ENCODE data around the gene ADCY2. TPM values are rescaled to one million over a fixed set of nuclear protein-coding genes. Genes with fewer than 3 reads are reported as not detected.

ADCY2 gene
- total RNA-seq, 1 donor from 2014 or later, result 0.59 TPM

- peaks cover 6% of the 10 kb centered on the region for H3K27me3 ChIP-seq (ENCODE audit: low read depth)
- no peak overlapping the region for H3K27ac ChIP-seq
- intact Hi-C loops (cut with DNase I), result no loop called here
- ATAC-seq, result no peak
- no peaks in the 10 kb centered on the region for H3K4me1 ChIP-seq
- H3K4me3 ChIP-seq, result no peak overlapping the region
- TF ChIP-seq CTCF (IDR thresholded peaks at IDR 0.05), result no peak
- H3K36me3 ChIP-seq, result no peaks in the 10 kb centered on the region
- no peaks in the 10 kb centered on the region for H3K9me3 ChIP-seq
- no peak for DNase-seq
Observed at GRCh38 chr5:7842531-7842930, 446.6 kb downstream of the ADCY2 start.

DNA sequence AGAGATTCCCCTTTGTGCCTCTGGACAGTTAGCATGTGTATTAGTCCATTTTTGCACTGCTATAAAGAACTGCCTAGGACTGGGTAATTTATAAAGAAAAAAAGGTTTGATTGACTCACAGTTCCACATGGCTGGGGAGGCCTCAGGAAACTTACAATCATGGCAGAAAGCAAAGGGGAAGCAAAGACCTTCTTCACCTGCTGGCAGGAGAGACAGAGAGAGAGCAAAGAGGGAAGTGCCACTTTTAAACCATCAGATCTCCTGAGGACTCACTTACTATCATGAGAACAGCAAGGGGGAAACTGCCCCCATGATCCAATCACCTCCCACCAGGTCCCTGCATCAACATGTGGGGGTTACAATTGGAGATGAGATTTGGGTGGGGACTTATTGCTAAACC is 449.0 kb downstream of the ADCY2 start:
- no peak overlapping the region for H3K27ac ChIP-seq
- H3K36me3 ChIP-seq, result no peaks in the 10 kb centered on the region
- H3K9me3 ChIP-seq, result no peaks in the 10 kb centered on the region
- ATAC-seq, result no peak
- peaks cover 22% of the 10 kb centered on the region for H3K27me3 ChIP-seq (ENCODE audit: low read depth)
- no peak for DNase-seq
- TF ChIP-seq CTCF (IDR thresholded peaks at IDR 0.05), result no peak
- intact Hi-C loops (cut with DNase I), result no loop called here
- H3K4me1 ChIP-seq, result peaks cover 5% of the 10 kb centered on the region
- no peak overlapping the region for H3K4me3 ChIP-seq

- H3K4me3 ChIP-seq, result no peak overlapping the region
- H3K27ac ChIP-seq, result no peak overlapping the region
- ATAC-seq (no peak), DNase-seq (no peak)
- H3K9me3 ChIP-seq, result no peaks in the 10 kb centered on the region
- no peak for TF ChIP-seq CTCF (IDR thresholded peaks at IDR 0.05)
- H3K4me1 ChIP-seq, result peaks cover 9% of the 10 kb centered on the region
- H3K36me3 ChIP-seq, result no peaks in the 10 kb centered on the region
- intact Hi-C loops (cut with DNase I), result no loop called here
- H3K27me3 ChIP-seq (ENCODE audit: low read depth), result peaks cover 22% of the 10 kb centered on the region
Observed at GRCh38 chr5:7845557-7845956, 449.6 kb downstream of the ADCY2 start.

GRCh38 chr5:7846327-7846726 is 450.4 kb downstream of the ADCY2 start:
- no peak for ATAC-seq

GRCh38 chr5:7848296-7848695 is 452.4 kb downstream of the ADCY2 start:
- DNase-seq, result no peak
- no peak for TF ChIP-seq CTCF (IDR thresholded peaks at IDR 0.05)
- Histone ChIP-seq H3K9me3 (no peaks in the 10 kb centered on the region), H3K27ac (no peak overlapping the region), H3K4me3 (no peak overlapping the region), H3K27me3 (ENCODE audit: low read depth) (peaks cover 22% of the 10 kb centered on the region), H3K36me3 (no peaks in the 10 kb centered on the region), H3K4me1 (peaks cover 25% of the 10 kb centered on the region)
- intact Hi-C loops (cut with DNase I), result no loop called here
- ATAC-seq, result no peak

More at GRCh38 chr5:7846327-7846726, 450.4 kb downstream of the ADCY2 start:
- H3K27ac ChIP-seq, result no peak overlapping the region
- intact Hi-C loops (cut with DNase I), result no loop called here
- H3K9me3 ChIP-seq, result no peaks in the 10 kb centered on the region
- no peak overlapping the region for H3K4me3 ChIP-seq
- no peak for DNase-seq
- TF ChIP-seq CTCF (IDR thresholded peaks at IDR 0.05), result no peak
- peaks cover 22% of the 10 kb centered on the region for H3K27me3 ChIP-seq (ENCODE audit: low read depth)
- H3K36me3 ChIP-seq, result no peaks in the 10 kb centered on the region
- H3K4me1 ChIP-seq, result peaks cover 14% of the 10 kb centered on the region
